ENCODE data around the gene AP2S1. TPM values are rescaled to one million over a fixed set of nuclear protein-coding genes. Genes with fewer than 3 reads are reported as not detected.

The AP2S1 gene
- total and polyA plus RNA-seq, 2 of the 4 experiments (the other 2 are of a cell fraction), result 144 to 274 TPM

DNA sequence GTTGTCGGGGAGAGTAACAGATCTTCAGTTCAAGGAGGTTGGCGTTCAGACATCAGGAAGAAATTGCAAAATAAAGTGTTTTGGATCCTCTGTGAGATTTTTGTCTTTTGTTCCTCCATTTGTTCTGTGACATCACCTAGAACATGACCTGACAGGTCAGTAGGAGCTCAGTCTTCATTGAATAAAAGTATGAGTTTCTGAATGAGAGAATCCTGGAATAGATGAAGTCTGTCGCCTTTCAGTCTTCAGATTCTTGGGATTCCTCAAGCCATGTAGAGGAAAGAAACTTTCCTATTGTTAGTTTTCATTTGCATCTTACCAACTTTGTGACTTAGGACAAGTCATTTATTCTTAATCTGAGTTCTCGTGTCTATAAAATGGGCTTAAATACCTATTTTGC, 24.6 kb upstream of the AP2S1 start:
- Histone ChIP-seq H3K9me3 (ENCODE audit: control insufficient read depth, insufficient read depth, low read length) (no peaks in the 10 kb centered on the region), H4K5ac (ENCODE audit: low read depth, low read length) (no peak overlapping the region), H2BK15ac (ENCODE audit: low read depth, low read length) (no peak overlapping the region), H4K20me1 (ENCODE audit: insufficient read depth, low read length) (peaks cover 35% of the 10 kb centered on the region), H3K36me3 (ENCODE audit: control insufficient read depth, insufficient read depth, low read length) (no peaks in the 10 kb centered on the region), H3K14ac (replicated peaks; ENCODE audit: low read depth, low read length) (no peak overlapping the region), H3K4me1 (ENCODE audit: control insufficient read depth, insufficient read depth, low read length) (peaks cover 9% of the 10 kb centered on the region; the same call in 1 of the 2 replicates), H2AFZ (replicated peaks; ENCODE audit: low read length, poor library complexity) (no peak overlapping the region), H4K8ac (ENCODE audit: low read depth in 2 of 2, low read length in 2 of 2) (no peak overlapping the region), H2BK20ac (ENCODE audit: low read depth, low read length) (no peak overlapping the region), H3K9ac (ENCODE audit: low read depth, low read length) (no peak overlapping the region), H2BK120ac (ENCODE audit: low read depth, low read length) (no peak overlapping the region), H4K91ac (ENCODE audit: insufficient read depth, low read depth, low read length) (no peak overlapping the region), H3K27me3 (ENCODE audit: control insufficient read depth, insufficient read depth, low read length) (no peaks in the 10 kb centered on the region), H2BK5ac (ENCODE audit: low read depth, low read length, poor library complexity, severe bottlenecking) (no peak overlapping the region), H3K4ac (ENCODE audit: low read depth, low read length) (no peak overlapping the region), H3K4me3 (ENCODE audit: insufficient read depth, low read depth, low read length) (no peak overlapping the region), H2AK5ac (ENCODE audit: low read depth, low read length) (no peak overlapping the region), H3K4me2 (ENCODE audit: low read depth, low read length) (no peak overlapping the region), H3K56ac (ENCODE audit: extremely low read depth, insufficient read depth, low read length) (no peak overlapping the region), H2AK9ac (replicated peaks; ENCODE audit: low read depth, low read length, poor library complexity) (no peak overlapping the region), H3K18ac (ENCODE audit: low read depth, low read length) (no peak overlapping the region), H3K23ac (ENCODE audit: low read depth, low read length) (no peak overlapping the region), H3K79me1 (ENCODE audit: low read depth in 1 of 2, low read length in 2 of 2) (peaks cover 12 to 71% of the 10 kb centered on the region in 2 experiments), H3K9me1 (ENCODE audit: insufficient read depth, low read length) (peaks cover 7% of the 10 kb centered on the region), H3K27ac (ENCODE audit: insufficient read depth, low read length) (no peak overlapping the region)
- no CpG with 5 or more reads among the region's 4 CpGs for WGBS, 2 experiments (ENCODE audit: extremely low coverage in 2 of 2, insufficient read length in 1 of 2)
- TF ChIP-seq MAFK (IDR thresholded peaks at IDR 0.05; ENCODE audit: low read depth, low read length) (no peak), MXI1 (IDR thresholded peaks at IDR 0.05; ENCODE audit: borderline replicate concordance, low read depth, low read length) (no peak), BHLHE40 (IDR thresholded peaks at IDR 0.05; ENCODE audit: low read depth, low read length) (no peak), CEBPB (IDR thresholded peaks at IDR 0.05; ENCODE audit: low read depth, low read length) (no peak), FOS (IDR thresholded peaks at IDR 0.05; ENCODE audit: low read depth, low read length) (no peak)
- TF ChIP-seq, protein P1, sequence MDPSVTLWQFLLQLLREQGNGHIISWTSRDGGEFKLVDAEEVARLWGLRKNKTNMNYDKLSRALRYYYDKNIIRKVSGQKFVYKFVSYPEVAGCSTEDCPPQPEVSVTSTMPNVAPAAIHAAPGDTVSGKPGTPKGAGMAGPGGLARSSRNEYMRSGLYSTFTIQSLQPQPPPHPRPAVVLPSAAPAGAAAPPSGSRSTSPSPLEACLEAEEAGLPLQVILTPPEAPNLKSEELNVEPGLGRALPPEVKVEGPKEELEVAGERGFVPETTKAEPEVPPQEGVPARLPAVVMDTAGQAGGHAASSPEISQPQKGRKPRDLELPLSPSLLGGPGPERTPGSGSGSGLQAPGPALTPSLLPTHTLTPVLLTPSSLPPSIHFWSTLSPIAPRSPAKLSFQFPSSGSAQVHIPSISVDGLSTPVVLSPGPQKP (IDR thresholded peaks at IDR 0.05; ENCODE audit: borderline replicate concordance, low read depth, low read length), result no peak
- in situ Hi-C loops (cut with MboI; ENCODE audit: low sequenced_read_pairs) (no loop called here), intact Hi-C loops (cut with micrococcal nuclease) (loop anchor here (5.0 kb wide), 1 partner anchor 57 kb away; no protein-coding TSS in a partner anchor), dilution Hi-C loops (cut with HindIII; ENCODE audit: low sequenced_read_pairs, unreplicated experiment) (no loop called here)
- DNase-seq, result no peak
- POLR2A ChIA-PET (ENCODE audit: unreplicated experiment), result no interaction called here
- BruUV-seq (replicated peaks), result no TSS peak
- CTCF ChIA-PET, result interaction anchor here (0.7 kb wide), 1 partner anchor 13 kb away, joined by 7 read pairs; no protein-coding TSS in a partner anchor
- no peak for ATAC-seq (ENCODE audit: low read depth)

Data from IMR-90 (cell line).